SK-N-SH (cell line): Measurements from ENCODE around the gene KIAA0232. TPM values are rescaled to one million over a fixed set of nuclear protein-coding genes. Genes with fewer than 3 reads are reported as not detected.

ENCODE experiments used
- CTCF ChIA-PET: fragments of 300-600, 350-600 bp; formaldehyde crosslinking; extraction: SDS; loops from one replicate; lab custom pipeline; 2021; lab: Yijun Ruan, JAX
- POLR2A ChIA-PET: fragments of 350-600 bp; sonication (Branson Sonifier 250); formaldehyde crosslinking; extraction: SDS; loops from one replicate; lab custom pipeline; 2020; ENCODE audit warnings: antibody characterized with exemption, inconsistent platforms; lab: Yijun Ruan, JAX
- DNase-seq: peaks from one replicate; pipeline ENCODE4 v3.0.0; 2012
- H2AFZ ChIP-seq: fragments of 200-600 bp; sonication (generic); 2 replicates; pipeline ENCODE4 v1.8.1; 2016; ENCODE audit warnings: antibody characterized with exemption, mild to moderate bottlenecking, low read depth
- H3F3A ChIP-seq: fragments of 200-600 bp; sonication (generic); replicated peaks from 2 replicates; pipeline ENCODE3; 2016; ENCODE audit warnings: antibody characterized with exemption, mild to moderate bottlenecking; ENCODE audit not compliant: insufficient read depth
- H3K27ac ChIP-seq, 2 experiments: fragments of 200-500 bp in 1 of 2; fragments of 200-600 bp in 1 of 2; sonication (Bioruptor generic) in 1 of 2; sonication (generic), shearing (Covaris generic) in 1 of 2; 2 replicates each; pipeline versions ENCODE4 v1.5.1 to v1.6.1; 2014 to 2016; ENCODE audit warnings: low read depth in 2 of 2, inconsistent platforms in 1 of 2, low read length in 1 of 2, mild to moderate bottlenecking in 1 of 2, mixed read lengths in 1 of 2
- H3K27me3 ChIP-seq: fragments of 200-600 bp; sonication (generic), shearing (Covaris generic); 2 replicates; pipeline ENCODE4 v1.6.1; 2016; ENCODE audit warnings: mixed run types; ENCODE audit not compliant: insufficient read depth
- H3K36me3 ChIP-seq, 2 experiments: fragments of 200-500 bp in 1 of 2; fragments of 200-600 bp in 1 of 2; sonication (Bioruptor generic) in 1 of 2; sonication (generic) in 1 of 2; replicated peaks in 1 of 2; 2 replicates each; pipeline versions ENCODE3 to v1.5.1; 2014 to 2016; ENCODE audit warnings: low read length in 1 of 2, mild to moderate bottlenecking in 1 of 2; ENCODE audit not compliant: insufficient read depth in 2 of 2, control insufficient read depth in 1 of 2
- H3K4me1 ChIP-seq, 2 experiments: fragments of 200-500 bp in 1 of 2; fragments of 200-600 bp in 1 of 2; sonication (Bioruptor generic) in 1 of 2; sonication (generic), shearing (Covaris generic) in 1 of 2; 2 replicates each; pipeline versions ENCODE4 v1.5.1 to v1.6.1; 2014 to 2016; ENCODE audit warnings: low read depth in 1 of 2, low read length in 1 of 2, mixed run types in 1 of 2; ENCODE audit not compliant: insufficient read depth in 2 of 2, control insufficient read depth in 1 of 2
- H3K4me2 ChIP-seq: fragments of 200-600 bp; sonication (generic), shearing (Covaris generic); 2 replicates; pipeline ENCODE4 v1.6.1; 2017; ENCODE audit warnings: mixed run types
- H3K4me3 ChIP-seq, 2 experiments: fragments of 200-500 bp in 1 of 2; fragments of 200-600 bp in 1 of 2; sonication (Bioruptor generic) in 1 of 2; sonication (generic), shearing (Covaris generic) in 1 of 2; 2 replicates each; pipeline versions ENCODE4 v1.5.1 to v1.8.1; 2014 to 2016; ENCODE audit warnings: low read depth in 2 of 2, inconsistent platforms in 1 of 2, low read length in 1 of 2, mild to moderate bottlenecking in 1 of 2, mixed read lengths in 1 of 2, moderate library complexity in 1 of 2
- H3K79me2 ChIP-seq: fragments of 200-600 bp; sonication (generic); 2 replicates; pipeline ENCODE4 v1.8.1; 2017; ENCODE audit warnings: mild to moderate bottlenecking; ENCODE audit not compliant: insufficient read depth
- H3K9ac ChIP-seq: fragments of 200-600 bp; sonication (generic); 2 replicates; pipeline ENCODE4 v1.6.1; 2017; ENCODE audit warnings: mixed run types
- H3K9me2 ChIP-seq: fragments of 200-600 bp; sonication (generic); 2 replicates; pipeline ENCODE4 v1.6.1; 2017; ENCODE audit warnings: mixed run types
- H3K9me3 ChIP-seq: fragments of 200-600 bp; sonication (generic); 2 replicates; pipeline ENCODE4 v1.6.1; 2017; ENCODE audit warnings: mixed run types, mild to moderate bottlenecking, moderate library complexity
- H4K20me1 ChIP-seq: fragments of 200-600 bp; sonication (generic); 2 replicates; pipeline ENCODE4 v1.6.1; 2017; ENCODE audit warnings: mild to moderate bottlenecking, mixed run types; ENCODE audit not compliant: insufficient read depth
- ELF1 ChIP-seq: IDR thresholded peaks from 2 replicates; pipeline ENCODE4 v1.4.0; 2012
- EZH2phosphoT487 ChIP-seq: fragments of 200-600 bp; sonication (generic); IDR thresholded peaks from 2 replicates; pipeline ENCODE4 v1.6.1; 2017; ENCODE audit warnings: low read depth, mixed run types, mild to moderate bottlenecking, antibody characterized with exemption, moderate library complexity, borderline replicate concordance
- FOSL2 ChIP-seq: IDR thresholded peaks from 2 replicates; pipeline ENCODE4 v1.4.0; 2012; ENCODE audit warnings: low read depth, mild to moderate bottlenecking, moderate library complexity, borderline replicate concordance
- GABPA ChIP-seq: IDR thresholded peaks from 2 replicates; pipeline ENCODE4 v1.4.0; 2012; ENCODE audit warnings: low read depth, mild to moderate bottlenecking
- GATA2 ChIP-seq: sonication (generic); formaldehyde crosslinking; IDR thresholded peaks from 2 replicates; pipeline ENCODE4 v1.5.0; 2020; ENCODE audit warnings: mild to moderate bottlenecking, missing genetic modification reagents
- JUND ChIP-seq: IDR thresholded peaks from 2 replicates; pipeline ENCODE4 v1.4.0; 2012
- MXI1 ChIP-seq: IDR thresholded peaks from 2 replicates; pipeline ENCODE4 v1.6.1; 2012; ENCODE audit warnings: mild to moderate bottlenecking, low read depth, low read length, improper control_type of control experiment
- PBX3 ChIP-seq: IDR thresholded peaks from 2 replicates; pipeline ENCODE4; 2012
- RFX5 ChIP-seq: IDR thresholded peaks from 2 replicates; pipeline ENCODE4 v1.6.1; 2012; ENCODE audit warnings: mild to moderate bottlenecking, improper control_type of control experiment, low read length
- TEAD4 ChIP-seq: IDR thresholded peaks from 2 replicates; pipeline ENCODE4 v1.4.0; 2012; ENCODE audit warnings: mild to moderate bottlenecking, borderline replicate concordance; ENCODE audit not compliant: insufficient read depth
- USF1 ChIP-seq: IDR thresholded peaks from 2 replicates; pipeline ENCODE4 v1.4.0; 2012; ENCODE audit warnings: low read depth, borderline replicate concordance
- YY1 ChIP-seq: IDR thresholded peaks from 2 replicates; pipeline ENCODE4 v1.4.0; 2012; ENCODE audit warnings: low read depth, mild to moderate bottlenecking
- ZBTB33 ChIP-seq: IDR thresholded peaks from 2 replicates; pipeline ENCODE4 v1.4.0; 2012; ENCODE audit warnings: low read depth, borderline replicate concordance
- WGBS: methylation state at CpG from one replicate; pipeline ENCODE4 v1.1.6; 2017; ENCODE audit warnings: low lambda C conversion rate; 5-methylcytosine and 5-hydroxymethylcytosine counted together
- polyA plus RNA-seq, 3 experiments: library from polyadenylated mRNA; depleted of rRNA; stranded (reverse); fragments of >200 nt; gene quantifications; 2 replicates each; pipeline ENCODE4 v1.2.3, GENCODE V29; 2012

The KIAA0232 gene
- polyA plus RNA-seq, 1 of the 3 experiments (the other 2 are of a cell fraction): 5.7 TPM

GRCh38 chr4:6799091-6799490 lies 16.6 kb downstream of the KIAA0232 start:
- ChIA-PET CTCF (interaction anchor here (1.3 kb wide), 1 partner anchor 75 kb away, joined by 6 read pairs; no protein-coding TSS in a partner anchor), POLR2A (no interaction called here)
- Histone ChIP-seq H4K20me1 (peaks cover 92% of the 10 kb centered on the region), H3K9ac (no peak overlapping the region), H3K4me3 (no peak overlapping the region), H3K4me1 (peaks cover 0 to 5% of the 10 kb centered on the region in 2 experiments; a peak in 1 of 4 replicates), H3K27ac (no peak overlapping the region), H3K27me3 (no peaks in the 10 kb centered on the region), H3K9me2 (no peaks in the 10 kb centered on the region), H3K36me3 (no peaks in the 10 kb centered on the region), H3K79me2 (peaks cover 94% of the 10 kb centered on the region), H3F3A (no peaks in the 10 kb centered on the region), H3K9me3 (no peaks in the 10 kb centered on the region), H2AFZ (no peak overlapping the region), H3K4me2 (no peak overlapping the region)
- no peak for DNase-seq
- 78% methylated on average over 3 of the region's 3 CpGs for WGBS
- TF ChIP-seq PBX3 (no peak), MXI1 (no peak), FOSL2 (no peak), YY1 (no peak), USF1 (no peak), JUND (no peak), GABPA (no peak), RFX5 (no peak)

- Histone ChIP-seq H4K20me1 (peaks cover 75% of the 10 kb centered on the region), H3K27me3 (no peaks in the 10 kb centered on the region), H3K4me3 (no peak overlapping the region), H3K36me3 (no peaks in the 10 kb centered on the region), H3K27ac (no peak overlapping the region), H3K79me2 (peaks cover 89% of the 10 kb centered on the region), H2AFZ (no peak overlapping the region), H3K4me1 (peaks cover 4 to 5% of the 10 kb centered on the region in 2 experiments; a peak in 2 of 4 replicates), H3K9ac (no peak overlapping the region), H3K9me2 (no peaks in the 10 kb centered on the region), H3K9me3 (no peaks in the 10 kb centered on the region), H3K4me2 (no peak overlapping the region), H3F3A (peaks cover 7% of the 10 kb centered on the region)
- DNase-seq: no peak
- 88% methylated on average over 7 of the region's 8 CpGs for WGBS
- CTCF ChIA-PET: no interaction called here
- TF ChIP-seq FOSL2 (no peak), GATA2 (CRISPR knock-in tag) (no peak), EZH2phosphoT487 (no peak), USF1 (no peak), ZBTB33 (no peak), ELF1 (no peak), TEAD4 (no peak)
- POLR2A ChIA-PET: no interaction called here
Measured at GRCh38 chr4:6802025-6802424, 19.5 kb downstream of the KIAA0232 start.
